ENCODE measurements around the gene CRISP2.

The CRISP2 gene

DNA sequence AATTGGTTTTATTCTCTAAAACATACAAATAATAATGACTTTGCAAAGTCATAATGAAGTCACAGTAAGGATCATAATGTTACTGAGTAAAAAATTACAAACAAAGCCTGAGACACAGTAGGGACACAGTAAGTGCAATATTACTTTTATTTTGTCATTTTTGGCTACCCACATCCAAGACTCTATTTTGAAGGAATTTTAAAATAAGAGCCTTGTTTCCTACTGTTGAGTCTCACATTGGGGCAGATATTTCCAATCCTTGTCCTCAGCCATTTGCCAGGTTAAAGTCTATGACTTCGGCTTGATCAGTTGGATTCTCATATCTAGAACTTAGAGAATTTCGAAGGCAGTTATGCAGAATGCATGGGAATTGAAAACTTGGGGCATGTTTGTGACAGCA lies 65.9 kb downstream of the CRISP2 start:
- TF ChIP-seq SUZ12 (IDR thresholded peaks at IDR 0.05; ENCODE audit: extremely low read depth, insufficient read depth, insufficient read length) (no peak), ZNF274 (IDR thresholded peaks at IDR 0.05; ENCODE audit: low read depth, low read length) (no peak), YY1 (IDR thresholded peaks at IDR 0.05; ENCODE audit: insufficient read depth, insufficient read length) (no peak)
- Histone ChIP-seq H3K4me1 (ENCODE audit: insufficient read depth, insufficient read length) (no peaks in the 10 kb centered on the region), H3K27me3 (ENCODE audit: insufficient read depth, insufficient read length) (no peaks in the 10 kb centered on the region), H3K36me3 (ENCODE audit: insufficient read depth, insufficient read length, low read length) (no peaks in the 10 kb centered on the region), H3K9ac (ENCODE audit: insufficient read length, low read depth) (no peak overlapping the region), H3K4me3 (ENCODE audit: insufficient read length, low read depth) (no peak overlapping the region), H3K9me3 (ENCODE audit: insufficient read depth, low read length) (no peaks in the 10 kb centered on the region)
- DNase-seq (ENCODE audit: low read depth, low spot score): no peak

GRCh38 chr6:49646942-49647341 lies 66.4 kb downstream of the CRISP2 start:
- no peak for DNase-seq (ENCODE audit: low read depth, low spot score)
- Histone ChIP-seq H3K4me3 (ENCODE audit: insufficient read length, low read depth) (no peak overlapping the region), H3K9me3 (ENCODE audit: insufficient read depth, low read length) (no peaks in the 10 kb centered on the region), H3K4me1 (ENCODE audit: insufficient read depth, insufficient read length) (no peaks in the 10 kb centered on the region), H3K36me3 (ENCODE audit: insufficient read depth, insufficient read length, low read length) (no peaks in the 10 kb centered on the region), H3K27me3 (ENCODE audit: insufficient read depth, insufficient read length) (no peaks in the 10 kb centered on the region), H3K9ac (ENCODE audit: insufficient read length, low read depth) (no peak overlapping the region)
- TF ChIP-seq YY1 (IDR thresholded peaks at IDR 0.05; ENCODE audit: insufficient read depth, insufficient read length) (no peak), ZNF274 (IDR thresholded peaks at IDR 0.05; ENCODE audit: low read depth, low read length) (no peak), SUZ12 (IDR thresholded peaks at IDR 0.05; ENCODE audit: extremely low read depth, insufficient read depth, insufficient read length) (no peak)

DNA sequence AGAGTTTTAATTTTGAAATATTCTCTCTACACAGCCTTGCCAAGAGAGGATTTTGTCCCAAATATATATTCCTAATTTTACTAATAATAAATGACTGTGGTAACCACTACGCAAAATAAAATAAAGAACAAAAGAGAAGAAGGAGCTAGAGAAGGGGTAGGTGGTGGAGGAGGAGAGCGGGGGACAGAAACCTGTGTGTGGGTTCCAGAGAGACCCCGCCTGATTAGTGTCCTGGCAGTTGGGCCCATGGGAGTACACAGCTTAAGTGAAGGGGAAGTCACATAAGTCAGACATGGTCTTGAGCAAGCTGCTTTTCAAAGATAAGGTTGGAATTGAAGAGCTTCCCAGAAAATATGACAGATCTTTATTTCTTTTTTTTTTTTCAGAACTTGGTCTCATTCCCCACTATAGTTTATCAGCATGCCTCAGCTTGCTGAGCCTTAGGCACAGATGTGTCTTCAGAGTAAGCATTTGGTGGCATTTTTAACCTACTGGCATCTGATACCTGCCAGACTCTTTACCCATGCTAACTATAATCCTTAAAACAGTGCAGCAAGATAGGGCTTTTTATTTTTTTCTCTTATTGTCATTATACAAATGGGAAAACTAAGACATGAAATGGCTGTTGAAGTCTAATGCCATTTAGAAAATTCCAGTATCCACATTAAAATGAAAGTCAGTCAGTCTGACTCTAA lies 67.1 kb downstream of the CRISP2 start:
- Histone ChIP-seq H3K4me3 (ENCODE audit: insufficient read length, low read depth) (no peak overlapping the region), H3K4me1 (ENCODE audit: insufficient read depth, insufficient read length) (no peaks in the 10 kb centered on the region), H3K27me3 (ENCODE audit: insufficient read depth, insufficient read length) (no peaks in the 10 kb centered on the region), H3K9me3 (ENCODE audit: insufficient read depth, low read length) (no peaks in the 10 kb centered on the region), H3K9ac (ENCODE audit: insufficient read length, low read depth) (no peak overlapping the region), H3K36me3 (ENCODE audit: insufficient read depth, insufficient read length, low read length) (no peaks in the 10 kb centered on the region)
- DNase-seq (ENCODE audit: low read depth, low spot score): no peak
- TF ChIP-seq YY1 (IDR thresholded peaks at IDR 0.05; ENCODE audit: insufficient read depth, insufficient read length) (no peak), ZNF274 (IDR thresholded peaks at IDR 0.05; ENCODE audit: low read depth, low read length) (no peak), SUZ12 (IDR thresholded peaks at IDR 0.05; ENCODE audit: extremely low read depth, insufficient read depth, insufficient read length) (no peak)

DNA sequence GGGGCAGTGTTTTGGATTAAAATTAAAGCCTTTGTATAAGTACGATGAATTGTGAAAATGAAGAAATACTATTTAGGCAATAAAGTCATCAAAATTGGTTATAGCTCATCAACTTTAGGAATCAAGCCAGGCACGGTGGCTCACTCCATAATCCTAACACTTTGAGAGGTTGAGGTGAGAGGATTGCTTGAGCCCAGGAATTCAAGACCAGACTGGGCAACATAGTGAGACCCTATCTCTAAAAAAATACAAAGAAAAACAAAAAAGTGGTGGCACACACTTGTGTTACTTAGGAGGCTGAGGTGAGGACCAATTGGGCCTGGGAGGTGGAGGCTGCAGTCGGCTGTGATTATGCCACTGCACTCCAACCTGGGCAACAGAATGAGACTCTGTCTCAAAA lies 68.2 kb downstream of the CRISP2 start:
- Histone ChIP-seq H3K36me3 (ENCODE audit: insufficient read depth, insufficient read length, low read length) (no peaks in the 10 kb centered on the region), H3K4me3 (ENCODE audit: insufficient read length, low read depth) (no peak overlapping the region), H3K4me1 (ENCODE audit: insufficient read depth, insufficient read length) (no peaks in the 10 kb centered on the region), H3K9me3 (ENCODE audit: insufficient read depth, low read length) (no peaks in the 10 kb centered on the region), H3K27me3 (ENCODE audit: insufficient read depth, insufficient read length) (no peaks in the 10 kb centered on the region), H3K9ac (ENCODE audit: insufficient read length, low read depth) (no peak overlapping the region)
- no peak for TF ChIP-seq YY1 (IDR thresholded peaks at IDR 0.05; ENCODE audit: insufficient read depth, insufficient read length)
- no peak for TF ChIP-seq ZNF274 (IDR thresholded peaks at IDR 0.05; ENCODE audit: low read depth, low read length)
- TF ChIP-seq SUZ12 (IDR thresholded peaks at IDR 0.05; ENCODE audit: extremely low read depth, insufficient read depth, insufficient read length): no peak
- DNase-seq (ENCODE audit: low read depth, low spot score): no peak

All from NT2/D1 (cell line).